GM19193 (cell line): ENCODE measurements around the gene PDLIM1.

Experiments
- POLR2A ChIP-seq: IDR thresholded peaks from 4 replicates; pipeline ENCODE4 v1.6.1; 2011; ENCODE audit not compliant: insufficient read depth, insufficient read length; ENCODE audit errors: extremely low read depth

Gene PDLIM1

DNA sequence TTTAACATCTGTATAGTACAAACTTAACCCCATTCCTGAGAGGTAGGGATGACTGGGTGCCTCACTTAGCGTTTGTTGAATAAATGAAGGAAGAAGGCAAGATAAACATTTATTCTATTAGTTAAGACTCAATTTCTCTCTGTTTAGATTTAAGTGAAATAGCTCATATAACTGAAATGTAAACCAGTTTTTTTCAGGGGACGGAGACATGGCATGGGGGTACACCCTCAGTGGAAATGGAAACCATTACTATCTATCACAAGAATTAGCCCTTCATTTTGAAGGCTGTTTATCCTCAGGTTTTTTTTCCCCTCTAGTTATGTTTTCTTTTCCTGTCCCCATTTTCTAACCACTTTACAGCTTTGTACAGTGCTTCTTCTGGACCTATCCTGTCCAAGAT is 35.6 kb upstream of the PDLIM1 start:
- no peak for TF ChIP-seq POLR2A

DNA sequence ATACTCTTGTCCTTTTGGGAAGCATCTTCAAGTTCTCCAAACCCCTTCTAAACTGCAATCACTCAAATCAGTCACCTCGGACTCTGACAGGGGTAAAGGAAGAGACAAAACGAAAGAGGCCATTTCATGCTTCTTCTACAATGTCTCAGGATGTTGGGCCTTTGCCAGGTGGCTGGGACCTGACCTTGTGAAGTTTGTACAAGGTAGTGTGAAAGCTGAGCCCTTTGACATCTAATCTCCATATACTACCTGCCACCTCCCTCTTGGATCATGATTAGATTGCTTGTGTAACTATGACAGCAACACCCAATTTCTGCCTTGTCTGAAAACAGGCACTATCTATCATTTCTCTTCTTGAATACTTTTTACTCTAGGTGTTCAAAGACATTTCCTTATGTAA is 35.1 kb upstream of the PDLIM1 start:
- TF ChIP-seq POLR2A, result no peak

DNA sequence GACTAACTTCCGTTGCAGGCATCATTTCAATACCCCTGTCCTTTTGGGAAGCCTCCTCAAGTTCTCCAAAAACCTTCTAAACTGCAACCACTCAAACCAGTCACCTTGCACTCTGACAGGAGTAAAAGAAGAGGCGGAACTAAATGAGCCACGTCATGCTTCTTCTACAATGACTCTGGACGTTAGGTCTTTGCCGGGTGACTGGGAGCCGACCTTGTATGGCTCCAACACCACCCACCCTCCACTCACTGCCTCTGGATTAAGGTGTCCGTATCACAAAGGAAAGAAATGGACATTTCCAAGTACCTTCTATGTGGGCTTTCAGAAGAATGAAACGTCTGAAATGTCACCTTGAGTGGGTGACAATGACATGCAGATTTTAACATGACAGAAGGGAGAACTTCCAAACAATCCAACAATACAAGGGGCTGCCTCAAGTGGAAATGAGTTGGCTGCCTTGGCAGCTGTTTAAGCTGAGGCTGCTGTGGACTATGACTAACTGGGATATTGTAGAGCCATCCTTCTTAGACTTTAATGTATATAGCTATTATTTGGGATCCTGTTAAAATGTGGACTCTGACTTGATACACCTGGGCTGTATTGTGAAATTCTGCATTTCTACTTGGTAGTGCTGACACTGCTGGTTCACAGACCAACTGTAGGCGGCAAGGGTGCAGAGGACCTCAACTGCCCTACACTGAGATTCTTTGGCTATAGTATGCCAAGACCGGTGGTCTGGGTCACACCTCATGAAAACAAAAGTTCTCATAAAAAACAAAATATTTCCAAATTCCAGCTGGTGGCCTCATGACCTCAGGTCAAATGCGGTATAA is 33.8 kb upstream of the PDLIM1 start:
- no peak for TF ChIP-seq POLR2A

DNA sequence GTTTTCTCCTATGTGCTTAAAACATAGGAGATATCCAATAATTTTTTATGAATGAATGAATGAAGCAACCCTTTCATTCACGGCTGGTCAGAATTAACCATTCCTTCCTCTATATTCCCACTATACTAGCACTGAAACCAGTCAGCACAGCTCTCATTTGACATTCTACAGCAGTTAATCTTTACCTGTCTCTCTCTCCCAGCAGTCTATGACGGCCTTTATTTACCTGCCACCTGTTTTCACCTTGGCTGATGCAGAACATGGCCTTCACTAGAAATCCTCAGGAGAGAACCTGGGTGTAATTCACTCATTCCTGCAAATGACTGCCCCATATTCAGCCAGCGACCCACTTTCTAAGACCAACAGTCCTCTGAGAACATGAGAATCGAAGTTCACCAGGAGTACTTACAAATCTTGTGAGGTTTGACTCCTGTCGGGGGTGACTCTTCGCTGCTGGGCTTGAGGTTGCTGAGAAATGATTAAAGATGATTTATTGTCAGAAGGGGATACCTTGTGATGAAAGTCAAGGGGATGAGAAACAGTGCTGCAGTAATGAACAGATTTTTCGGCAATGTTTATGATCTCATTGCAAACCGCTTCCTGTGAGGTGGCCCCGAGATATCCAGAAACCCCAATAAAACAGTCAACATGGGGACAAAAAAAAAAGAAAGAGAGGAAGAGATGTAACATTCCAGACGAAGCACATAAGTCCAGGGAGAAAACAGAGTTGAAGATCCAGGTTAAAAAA is 30.9 kb upstream of the PDLIM1 start:
- TF ChIP-seq POLR2A, result no peak

DNA sequence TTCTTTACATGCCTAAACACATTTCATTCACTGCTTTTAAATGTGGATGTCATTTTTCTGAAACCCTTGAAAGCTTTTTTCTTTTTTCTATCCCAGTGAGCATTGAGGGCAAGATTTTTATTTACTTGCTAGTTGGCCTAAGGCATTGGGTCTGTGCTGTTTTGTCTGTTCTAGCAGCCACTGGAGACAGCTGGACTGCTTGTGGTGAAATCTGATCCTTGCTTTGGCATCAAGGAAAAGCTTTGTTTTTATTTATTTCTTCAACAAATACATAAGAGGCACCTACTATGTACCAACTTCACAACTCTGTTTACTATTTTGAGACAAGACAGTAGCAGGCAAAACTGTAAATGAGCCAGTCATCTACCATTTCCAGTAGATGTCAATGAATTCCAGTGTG is 28.4 kb upstream of the PDLIM1 start:
- no peak for TF ChIP-seq POLR2A

DNA sequence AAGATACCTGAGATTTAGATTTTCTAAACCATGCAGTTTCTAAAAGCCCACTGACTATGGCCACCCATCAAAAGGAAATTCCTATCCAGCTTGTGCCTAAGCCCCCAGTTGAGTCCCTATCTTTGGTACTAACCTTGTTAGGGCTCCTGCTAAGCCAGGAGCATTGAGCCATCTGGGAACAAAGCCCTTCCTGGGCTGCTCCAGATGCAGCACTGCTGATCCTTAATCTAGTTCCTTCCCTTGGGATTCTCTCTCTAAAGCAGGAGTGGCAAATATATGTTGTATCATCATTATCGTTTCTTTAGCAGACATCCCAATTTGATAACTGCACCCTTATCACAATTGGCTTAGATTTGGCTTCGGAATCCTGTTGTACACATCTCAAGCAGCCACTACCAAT is 24.7 kb upstream of the PDLIM1 start:
- TF ChIP-seq POLR2A, result no peak

DNA sequence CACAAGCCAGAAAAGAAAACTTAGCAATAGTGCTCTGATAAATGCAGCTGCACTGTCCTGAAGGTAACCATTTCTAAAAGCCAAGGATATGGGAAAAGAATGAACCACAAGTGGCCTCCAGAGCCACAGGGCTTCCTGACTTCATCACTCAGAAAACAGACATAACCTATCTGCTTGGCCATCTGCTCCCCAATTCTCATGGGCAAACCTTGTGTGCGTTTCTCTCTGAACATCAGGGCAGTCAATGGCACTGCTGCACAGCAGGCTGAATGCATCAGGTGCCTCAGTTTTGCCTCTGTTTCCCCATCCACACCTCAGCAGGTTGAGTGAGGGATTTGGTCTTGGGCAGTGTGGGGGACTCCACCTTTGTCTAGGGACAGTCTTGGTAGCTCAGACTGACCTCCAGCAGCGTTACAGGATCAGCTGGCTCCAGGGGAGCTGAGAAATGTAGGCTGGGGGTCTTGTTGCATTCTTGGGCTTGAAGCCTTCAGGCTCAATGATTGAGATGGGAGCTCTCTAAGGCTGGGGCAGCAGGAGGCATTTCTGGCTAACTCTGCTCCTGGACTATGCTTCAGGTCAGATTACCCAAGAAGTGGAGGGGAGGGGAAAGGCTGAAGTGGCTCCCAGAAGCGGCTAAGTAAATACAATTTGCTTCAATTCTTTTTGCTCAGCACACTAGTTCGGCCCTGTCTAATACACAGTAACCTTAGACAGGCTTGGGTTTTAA is 23.6 kb upstream of the PDLIM1 start:
- no peak for TF ChIP-seq POLR2A

DNA sequence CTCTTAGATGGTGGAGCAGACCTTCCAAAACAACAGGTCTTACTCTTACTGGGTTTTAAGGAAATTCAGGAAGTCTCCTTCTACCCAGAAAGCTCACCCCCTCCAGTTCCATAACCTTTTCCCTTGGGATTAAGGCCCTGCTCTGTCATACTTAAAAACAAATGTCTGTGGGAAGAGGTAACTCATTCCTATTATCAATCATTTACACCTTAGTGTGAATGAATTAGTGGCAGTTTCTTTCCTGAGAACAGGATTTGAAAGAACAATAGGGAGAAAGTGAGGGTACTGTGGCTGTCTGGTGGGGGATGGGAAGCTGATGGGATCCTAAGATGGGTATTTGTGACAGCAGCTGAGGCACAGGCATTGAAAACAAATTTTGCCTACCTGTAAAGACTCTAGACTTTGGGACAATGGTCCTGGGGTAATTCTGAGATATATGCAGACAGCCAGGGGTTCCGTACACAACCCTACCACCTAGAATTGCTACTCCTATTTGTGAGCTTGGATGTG is 22.2 kb upstream of the PDLIM1 start:
- no peak for TF ChIP-seq POLR2A

DNA sequence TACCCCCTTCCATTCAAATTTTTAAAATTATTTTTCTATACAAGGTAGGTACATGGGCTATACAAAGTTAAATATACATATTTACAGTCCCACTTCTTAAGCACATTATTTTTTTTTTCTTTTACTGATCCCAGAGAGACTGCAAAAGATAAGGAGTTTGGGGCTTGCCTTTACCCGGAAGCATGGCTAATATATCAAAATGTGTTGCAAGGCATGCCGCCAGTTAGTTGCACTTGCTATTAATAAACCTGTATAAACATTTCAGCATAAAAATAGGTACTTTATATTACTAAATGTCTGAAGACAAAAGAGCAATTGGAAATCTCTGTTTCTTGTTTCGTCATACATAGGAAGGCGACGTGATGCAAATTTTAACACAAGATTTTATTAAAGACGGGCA is 21.5 kb upstream of the PDLIM1 start:
- no peak for TF ChIP-seq POLR2A

DNA sequence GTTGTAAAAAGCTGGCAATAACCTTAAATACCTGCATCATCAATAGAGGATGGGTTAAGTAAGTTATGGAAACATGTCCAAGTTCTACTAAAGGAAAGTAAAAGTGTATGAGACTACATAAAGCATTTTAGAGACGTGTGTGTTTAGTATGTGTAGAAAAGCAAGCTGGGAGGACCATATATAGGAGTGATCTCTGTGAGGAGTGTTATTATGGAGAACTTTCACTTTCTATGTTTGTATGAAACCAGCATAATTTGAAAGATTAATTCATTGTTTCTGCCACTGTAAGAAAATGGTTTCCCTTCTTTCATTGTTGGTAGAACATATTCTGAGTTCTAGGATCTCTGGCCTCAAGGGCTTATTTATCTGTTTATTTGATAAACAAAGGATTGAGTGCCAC is 19.2 kb upstream of the PDLIM1 start:
- TF ChIP-seq POLR2A, result no peak

DNA sequence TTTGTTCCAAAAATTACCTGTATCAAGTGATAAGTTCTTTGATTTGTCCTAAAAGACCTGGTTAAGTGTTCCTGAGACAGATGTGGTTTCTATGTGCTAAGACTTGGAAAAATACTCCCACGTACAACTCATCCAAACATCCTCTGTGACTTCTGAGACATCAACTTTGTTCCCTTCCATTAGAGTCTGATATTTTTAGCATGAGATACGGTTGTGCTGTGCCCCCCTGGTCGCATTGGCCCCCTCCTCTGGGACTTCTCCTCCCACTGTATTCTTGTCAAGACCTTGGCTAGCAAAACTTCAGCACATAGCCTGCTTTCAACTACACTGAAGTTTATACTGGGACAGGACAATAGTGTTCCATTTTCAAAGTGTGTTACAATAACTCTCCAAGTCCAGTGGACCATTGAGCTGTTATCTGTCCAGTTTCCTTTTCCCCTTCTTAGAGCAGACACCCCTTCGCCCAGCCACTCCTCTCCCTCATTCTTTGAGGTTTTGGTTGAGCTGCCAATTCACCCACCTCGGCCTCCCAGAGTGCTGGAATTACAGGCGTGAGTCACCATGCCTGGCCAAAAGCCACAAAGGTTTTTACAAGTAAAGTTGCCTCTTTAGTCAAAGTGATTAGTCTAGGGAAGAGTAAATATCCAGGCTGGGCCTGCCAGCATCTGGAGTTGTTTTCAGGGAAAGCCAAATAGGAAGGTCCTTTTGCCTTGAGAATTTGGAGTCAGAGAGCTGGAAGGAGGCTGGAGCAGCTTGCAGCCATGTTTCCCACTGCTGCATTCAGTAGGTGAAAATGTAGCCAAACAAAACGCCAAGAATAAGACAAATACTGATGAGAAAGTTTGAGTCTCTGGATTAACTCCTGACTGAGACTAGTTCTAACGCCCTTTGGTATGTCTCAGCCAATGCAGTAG is 17.8 kb upstream of the PDLIM1 start:
- no peak for TF ChIP-seq POLR2A

DNA sequence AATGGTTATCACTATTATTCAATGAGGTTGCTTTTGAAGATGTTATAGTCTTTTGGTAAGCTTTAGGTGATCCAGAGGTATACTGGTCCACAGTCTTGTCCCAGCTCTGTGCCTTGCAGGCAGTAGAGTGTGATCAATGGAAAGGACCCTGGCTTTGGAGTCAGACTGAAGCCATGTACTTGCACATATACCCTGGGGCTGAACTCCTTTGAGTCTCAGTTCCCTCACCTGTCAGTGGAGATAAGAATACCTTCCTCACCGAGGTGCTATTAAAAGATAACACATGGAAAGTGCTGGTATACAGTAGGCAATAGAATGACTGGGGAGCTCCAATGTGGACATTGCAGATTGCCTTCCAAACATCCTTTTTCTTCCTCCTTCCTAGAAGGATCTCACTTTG is 16.0 kb upstream of the PDLIM1 start:
- TF ChIP-seq POLR2A, result no peak

DNA sequence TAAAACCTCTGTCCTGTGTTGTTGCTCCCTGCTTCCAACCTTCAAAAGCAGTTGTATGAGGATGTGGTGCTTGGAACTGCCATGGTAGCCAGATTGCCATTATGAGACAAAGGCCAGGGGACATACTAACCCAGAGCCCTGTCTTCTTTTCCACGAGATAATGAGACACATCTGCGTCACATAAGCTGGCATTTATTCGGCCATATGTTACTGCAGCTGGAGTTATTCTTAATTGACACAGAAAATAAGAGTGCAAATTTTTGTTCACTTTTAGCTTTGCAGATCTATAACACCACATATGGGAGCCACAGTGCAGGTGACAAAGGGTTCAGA is 15.5 kb upstream of the PDLIM1 start:
- no peak for TF ChIP-seq POLR2A

DNA sequence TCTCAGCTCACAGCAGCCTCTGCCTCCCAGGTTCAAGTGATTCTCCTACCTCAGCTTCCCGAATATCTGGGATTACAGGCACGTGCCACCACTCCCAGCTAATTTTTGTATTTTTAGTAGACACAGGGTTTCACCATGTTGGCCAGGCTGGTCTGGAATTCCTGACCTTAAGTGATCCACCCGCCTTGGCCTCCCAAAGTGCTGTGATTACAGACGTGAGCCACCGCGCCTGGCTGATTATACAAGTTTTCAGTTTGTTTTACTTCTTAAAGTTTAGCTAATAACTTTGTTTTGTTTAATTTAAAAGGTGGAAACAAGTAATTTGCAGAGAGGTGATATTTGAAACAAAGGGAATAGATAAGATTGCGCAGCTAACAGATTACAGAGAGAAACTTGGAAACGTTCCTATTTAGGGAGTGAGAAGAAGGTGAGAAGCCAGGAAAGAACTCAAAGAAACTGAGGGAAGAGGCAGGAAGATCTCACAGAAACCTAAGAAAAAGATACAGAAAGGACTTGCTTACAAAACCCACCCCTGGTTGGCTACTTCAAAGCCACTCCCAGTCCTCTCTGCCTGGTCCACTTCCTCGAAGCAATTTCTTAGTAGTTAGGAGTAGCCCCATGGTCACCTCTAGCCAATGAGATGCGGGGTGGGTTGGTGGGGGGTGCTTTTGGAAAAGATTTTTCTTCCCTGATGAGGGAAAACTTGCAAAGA is 15.0 kb upstream of the PDLIM1 start:
- no peak for TF ChIP-seq POLR2A

DNA sequence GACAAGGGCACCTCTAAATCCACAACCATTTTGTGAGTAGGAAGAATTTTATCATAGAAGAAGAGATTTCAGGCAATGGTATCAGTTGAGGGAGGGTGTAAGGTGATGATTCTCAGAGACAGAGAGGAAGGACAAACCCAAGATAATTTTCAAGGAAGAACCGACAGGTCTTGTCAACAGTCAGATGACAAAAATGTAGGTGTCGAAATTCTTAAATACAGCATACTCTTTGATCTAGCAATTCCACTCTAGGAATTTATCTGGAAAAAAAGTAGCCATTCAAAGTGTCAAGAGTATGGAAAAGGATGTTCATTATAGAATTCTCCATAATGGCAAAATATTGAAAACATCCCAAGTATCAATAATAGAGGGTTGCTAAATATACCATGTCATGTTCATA is 14.2 kb upstream of the PDLIM1 start:
- no peak for TF ChIP-seq POLR2A

DNA sequence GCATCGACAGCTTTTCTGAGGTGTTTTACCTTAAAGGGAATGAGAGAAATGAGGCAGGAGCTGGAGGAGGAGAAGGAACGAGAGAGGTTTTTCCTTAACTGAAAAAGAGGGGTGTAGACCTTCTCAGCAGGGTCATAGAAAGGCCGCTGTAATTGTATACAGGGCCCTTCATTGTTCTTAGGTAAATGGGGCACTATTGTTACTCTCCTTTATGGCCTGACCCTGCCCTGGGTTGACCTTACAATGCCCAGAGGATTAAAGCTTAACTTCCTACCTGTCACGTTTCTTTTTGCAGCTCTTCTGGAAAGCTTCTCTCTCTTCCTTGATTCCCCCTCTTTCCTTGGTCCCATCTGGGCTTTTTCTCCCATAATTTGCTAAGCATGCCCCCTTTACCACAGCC is 13.7 kb upstream of the PDLIM1 start:
- no peak for TF ChIP-seq POLR2A
